Vagina (tissue), 2 donors: ENCODE results near the gene PLCD4. TPM values are rescaled to one million over a fixed set of nuclear protein-coding genes. Genes with fewer than 3 reads are reported as not detected.

Source experiments
- DNase-seq, 2 donors: peaks; one replicate each; pipeline ENCODE4 v3.0.0-alpha.2; 2017; ENCODE audit errors: extremely low spot score in 2 of 2
- H3K27ac ChIP-seq: fragments of 200-600 bp; sonication (generic); one replicate; pipeline ENCODE4 v1.5.1; 2019
- H3K27me3 ChIP-seq: fragments of 200-600 bp; sonication (generic); one replicate; pipeline ENCODE4 v1.5.1; 2019
- H3K36me3 ChIP-seq, 2 donors: fragments of 200-600 bp; sonication (generic); one replicate each; pipeline ENCODE4 v1.5.1; 2017 to 2019
- H3K4me1 ChIP-seq: fragments of 200-600 bp; sonication (generic); one replicate; pipeline ENCODE4 v1.5.1; 2019
- H3K4me3 ChIP-seq, 2 donors: fragments of 200-600 bp; sonication (generic); 1 replicate in 1 of 2; 2 replicates in 1 of 2; pipeline ENCODE4 v1.5.1; 2016 to 2019
- H3K9me3 ChIP-seq: fragments of 200-600 bp; sonication (generic); one replicate; pipeline ENCODE4 v1.5.1; 2019
- POLR2A ChIP-seq, 2 donors: fragments of 450-650 bp; IDR thresholded peaks; one replicate each; pipeline ENCODE4 v1.6.1; 2017; ENCODE audit warnings: antibody characterized with exemption in 2 of 2, mild to moderate bottlenecking in 2 of 2, moderate library complexity in 2 of 2
- POLR2AphosphoS5 ChIP-seq, 2 donors: sonication (generic); formaldehyde crosslinking; IDR thresholded peaks; one replicate each; pipeline ENCODE4 v1.9.0; 2017; ENCODE audit warnings: antibody characterized with exemption in 2 of 2, mild to moderate bottlenecking in 2 of 2, low read depth in 1 of 2; ENCODE audit not compliant: insufficient read depth in 1 of 2
- intact Hi-C: fragments of 100-400 bp; cut with DNase I; formaldehyde crosslinking; loops from one replicate; pipeline ENCODE4 v1.15.1; 2023
- total RNA-seq: library from RNA; depleted of rRNA; stranded (reverse); fragments of >200 nt; gene quantifications from one replicate; pipeline ENCODE4 v1.2.3, GENCODE V29; 2016
- TF ChIP-seq, protein P1 (sequence below), 3 experiments: fragments of 450-650 bp in 2 of 3; fragments of 200-600 bp in 1 of 3; sonication (generic) in 1 of 3; IDR thresholded peaks; one replicate each; pipeline ENCODE4 v1.5.1; 2017 to 2019; ENCODE audit warnings: antibody characterized with exemption in 3 of 3, mild to moderate bottlenecking in 2 of 3, moderate library complexity in 2 of 3

PLCD4 gene
- 12.0 TPM for total RNA-seq

DNA sequence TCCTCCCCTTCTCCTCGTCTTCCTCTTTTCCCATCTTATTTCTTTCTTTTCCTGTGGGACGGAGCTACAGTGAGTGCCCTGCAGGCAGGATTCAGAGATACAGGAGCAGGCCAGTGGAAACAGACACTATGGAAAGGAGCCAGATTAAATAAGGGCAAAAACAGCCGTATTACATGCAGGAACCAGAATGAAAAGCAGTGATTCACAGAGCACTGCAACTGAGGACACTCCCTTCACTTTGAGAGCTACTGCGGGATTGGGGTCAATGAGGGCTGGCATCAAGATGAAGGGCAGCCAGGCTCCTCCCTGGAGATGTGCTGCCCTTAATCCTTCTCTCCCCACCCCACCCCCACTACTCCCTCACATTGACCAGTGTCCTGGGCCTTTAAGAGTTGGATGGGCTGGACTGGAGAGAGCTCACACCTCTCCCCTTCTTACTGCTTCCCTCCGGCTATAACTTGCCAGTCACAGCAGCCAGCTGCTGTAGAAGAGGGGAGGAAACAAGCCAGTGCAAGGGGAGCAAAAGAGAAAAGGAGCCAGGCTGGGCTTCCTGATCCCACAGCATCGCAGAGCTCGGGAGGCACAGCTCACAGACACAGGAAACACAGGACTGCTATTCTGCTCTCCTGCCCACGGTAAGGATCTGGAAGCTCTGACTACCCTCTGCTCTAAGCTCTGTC, at the start of gene PLCD4:
PLCD4 (plus strand) TSS at position 464 of the 680 bp plus-strand sequence. CDS start 7,841 bp downstream, outside the sequence.
- DNase-seq: no peak
- Histone ChIP-seq H3K36me3 (no peaks in the 10 kb centered on the region), H3K4me3 (no peak within 1 kb of the TSS), H3K27me3 (no peaks in the 10 kb centered on the region), H3K4me1 (peaks cover 15% of the 10 kb centered on the region), H3K27ac (no peak within 1 kb of the TSS), H3K9me3 (no peaks in the 10 kb centered on the region)
- TF ChIP-seq, protein P1, sequence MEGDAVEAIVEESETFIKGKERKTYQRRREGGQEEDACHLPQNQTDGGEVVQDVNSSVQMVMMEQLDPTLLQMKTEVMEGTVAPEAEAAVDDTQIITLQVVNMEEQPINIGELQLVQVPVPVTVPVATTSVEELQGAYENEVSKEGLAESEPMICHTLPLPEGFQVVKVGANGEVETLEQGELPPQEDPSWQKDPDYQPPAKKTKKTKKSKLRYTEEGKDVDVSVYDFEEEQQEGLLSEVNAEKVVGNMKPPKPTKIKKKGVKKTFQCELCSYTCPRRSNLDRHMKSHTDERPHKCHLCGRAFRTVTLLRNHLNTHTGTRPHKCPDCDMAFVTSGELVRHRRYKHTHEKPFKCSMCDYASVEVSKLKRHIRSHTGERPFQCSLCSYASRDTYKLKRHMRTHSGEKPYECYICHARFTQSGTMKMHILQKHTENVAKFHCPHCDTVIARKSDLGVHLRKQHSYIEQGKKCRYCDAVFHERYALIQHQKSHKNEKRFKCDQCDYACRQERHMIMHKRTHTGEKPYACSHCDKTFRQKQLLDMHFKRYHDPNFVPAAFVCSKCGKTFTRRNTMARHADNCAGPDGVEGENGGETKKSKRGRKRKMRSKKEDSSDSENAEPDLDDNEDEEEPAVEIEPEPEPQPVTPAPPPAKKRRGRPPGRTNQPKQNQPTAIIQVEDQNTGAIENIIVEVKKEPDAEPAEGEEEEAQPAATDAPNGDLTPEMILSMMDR (IDR thresholded peaks at IDR 0.05): no peak
- TF ChIP-seq POLR2A (IDR thresholded peaks at IDR 0.05): no peak
- no peak for TF ChIP-seq POLR2AphosphoS5 (IDR thresholded peaks at IDR 0.05; ENCODE audit: insufficient read depth in 1 of 2, low read depth in 1 of 2)
- intact Hi-C loops: no loop called here

DNA sequence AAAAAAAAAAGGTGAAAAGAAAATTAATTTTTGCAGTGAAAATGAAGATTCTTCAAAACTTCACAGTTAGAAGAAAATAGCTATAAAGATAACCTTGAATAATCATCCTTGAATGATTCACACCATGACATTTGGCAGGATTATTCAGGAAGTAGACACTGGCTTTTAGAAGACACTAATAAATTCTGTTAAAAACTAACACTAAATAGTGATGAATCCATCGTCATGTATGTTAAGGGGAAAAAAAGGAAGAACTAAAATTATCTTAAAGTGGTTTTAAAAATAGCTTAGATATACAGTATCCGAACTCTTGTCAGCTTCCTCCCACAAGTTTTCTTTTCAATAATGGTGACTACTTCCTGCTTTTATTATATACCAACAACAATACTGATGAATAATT, 49.8 kb upstream of the PLCD4 start:
- H3K4me1 ChIP-seq: no peaks in the 10 kb centered on the region
- TF ChIP-seq POLR2A (IDR thresholded peaks at IDR 0.05) (no peak), POLR2AphosphoS5 (IDR thresholded peaks at IDR 0.05; ENCODE audit: insufficient read depth in 1 of 2, low read depth in 1 of 2) (no peak)
- TF ChIP-seq, protein P1 (IDR thresholded peaks at IDR 0.05): no peak
- no peak for DNase-seq
- intact Hi-C loops: no loop called here
- H3K27ac ChIP-seq: no peak overlapping the region
- H3K9me3 ChIP-seq: no peaks in the 10 kb centered on the region
- H3K4me3 ChIP-seq: no peak overlapping the region
- H3K27me3 ChIP-seq: no peaks in the 10 kb centered on the region
- peaks cover 0 to 48% of the 10 kb centered on the region in 2 donors for H3K36me3 ChIP-seq

DNA sequence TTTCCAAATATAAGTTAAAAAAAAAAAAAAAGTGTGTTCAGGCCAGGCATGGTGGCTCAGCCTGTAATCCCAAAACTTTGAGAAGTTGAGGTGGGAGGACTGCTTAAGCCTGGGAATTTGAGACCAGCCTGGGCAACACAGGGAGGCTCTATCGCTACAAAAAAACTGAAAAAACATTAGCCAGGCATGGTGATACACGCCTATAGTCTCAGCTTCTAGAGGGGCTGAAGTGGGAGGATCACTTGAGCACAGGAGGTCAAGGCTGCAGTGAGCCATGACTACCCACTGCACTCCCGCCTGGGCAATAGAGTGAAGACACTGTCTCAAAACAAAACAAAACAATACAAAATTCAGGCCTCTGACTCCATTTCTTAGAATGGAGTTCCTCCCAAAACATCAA, 48.7 kb upstream of the PLCD4 start:
- TF ChIP-seq POLR2A (IDR thresholded peaks at IDR 0.05): no peak
- TF ChIP-seq POLR2AphosphoS5 (IDR thresholded peaks at IDR 0.05; ENCODE audit: insufficient read depth in 1 of 2, low read depth in 1 of 2): no peak
- TF ChIP-seq, protein P1 (IDR thresholded peaks at IDR 0.05): no peak
- H3K4me1 ChIP-seq: no peaks in the 10 kb centered on the region
- no peak for DNase-seq
- intact Hi-C loops: no loop called here
- peaks cover 0 to 39% of the 10 kb centered on the region in 2 donors for H3K36me3 ChIP-seq
- no peaks in the 10 kb centered on the region for H3K27me3 ChIP-seq
- H3K27ac ChIP-seq: no peak overlapping the region
- no peaks in the 10 kb centered on the region for H3K9me3 ChIP-seq
- no peak overlapping the region for H3K4me3 ChIP-seq

DNA sequence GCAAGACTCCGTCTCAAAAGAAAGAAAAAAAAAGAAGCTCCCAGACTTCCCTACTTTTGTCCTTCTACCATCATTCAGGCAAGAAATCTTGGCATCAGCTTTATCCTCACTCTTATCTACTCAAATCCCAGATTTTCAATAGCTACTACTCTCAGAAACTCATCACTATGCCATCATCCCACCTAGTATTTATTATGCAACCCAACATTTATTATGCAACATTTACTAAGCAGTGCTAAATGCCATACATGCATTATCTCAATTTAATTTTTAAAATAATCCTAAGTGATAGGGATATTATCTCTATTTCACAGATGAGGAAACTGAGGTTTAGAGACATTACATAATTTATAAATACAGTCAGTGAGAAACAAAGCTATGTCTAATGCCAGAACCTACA, 43.6 kb upstream of the PLCD4 start:
- TF ChIP-seq POLR2AphosphoS5 (IDR thresholded peaks at IDR 0.05; ENCODE audit: insufficient read depth in 1 of 2, low read depth in 1 of 2) (no peak), POLR2A (IDR thresholded peaks at IDR 0.05) (no peak)
- TF ChIP-seq, protein P1 (IDR thresholded peaks at IDR 0.05): no peak
- H3K27ac ChIP-seq: no peak overlapping the region
- no peak for DNase-seq
- H3K4me3 ChIP-seq: no peak overlapping the region
- H3K9me3 ChIP-seq: no peaks in the 10 kb centered on the region
- H3K27me3 ChIP-seq: no peaks in the 10 kb centered on the region
- H3K4me1 ChIP-seq: peaks cover 18% of the 10 kb centered on the region
- intact Hi-C loops: loop anchor here (10.0 kb wide), 1 partner anchor 159 kb away; no protein-coding TSS in a partner anchor
- H3K36me3 ChIP-seq: peaks cover 0 to 13% of the 10 kb centered on the region in 2 donors

DNA sequence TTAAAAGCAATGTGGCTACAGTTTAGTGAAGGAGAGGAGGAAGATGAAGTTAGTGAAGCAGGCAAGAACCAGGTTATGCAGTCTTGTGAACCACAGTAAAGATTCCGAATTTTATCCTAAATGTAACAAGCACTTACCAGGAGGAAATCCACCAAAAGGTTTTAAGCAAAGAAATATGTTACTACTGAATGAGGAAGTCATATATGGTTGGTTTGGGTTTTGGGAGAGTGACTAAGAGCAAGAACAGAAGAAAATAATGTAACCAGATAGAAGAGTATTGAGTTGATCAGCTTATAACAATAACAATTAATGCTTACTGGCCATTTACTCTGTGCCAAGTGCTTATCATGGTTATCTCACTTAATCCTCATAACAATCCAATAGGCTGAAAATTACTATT, 41.4 kb upstream of the PLCD4 start:
- Histone ChIP-seq H3K27ac (no peak overlapping the region), H3K27me3 (no peaks in the 10 kb centered on the region), H3K36me3 (peaks cover 0 to under 1% of the 10 kb centered on the region in 2 donors), H3K9me3 (no peaks in the 10 kb centered on the region), H3K4me1 (peaks cover 38% of the 10 kb centered on the region), H3K4me3 (no peak overlapping the region)
- TF ChIP-seq POLR2A (IDR thresholded peaks at IDR 0.05) (no peak), POLR2AphosphoS5 (IDR thresholded peaks at IDR 0.05; ENCODE audit: insufficient read depth in 1 of 2, low read depth in 1 of 2) (no peak)
- TF ChIP-seq, protein P1 (IDR thresholded peaks at IDR 0.05): no peak
- DNase-seq: no peak
- intact Hi-C loops: loop anchor here (10.0 kb wide), 1 partner anchor 161 kb away; no protein-coding TSS in a partner anchor
